Epithelial cell of esophagus (primary cell): Measurements from ENCODE around the gene CDH2.

Experiments used
- DNase-seq: peaks from one replicate; pipeline ENCODE4 v3.0.0; 2010; ENCODE audit warnings: low read depth
- H3K4me3 ChIP-seq: 2 replicates; pipeline ENCODE4 v1.5.1; 2011; ENCODE audit warnings: mild to moderate bottlenecking, low read length, control low read depth
- CTCF ChIP-seq: IDR thresholded peaks from 2 replicates; pipeline ENCODE4 v1.5.1; 2011; ENCODE audit warnings: low read depth, mild to moderate bottlenecking, low read length, control low read depth, inconsistent platforms; ENCODE audit not compliant: insufficient read depth; ENCODE audit errors: missing control alignments

The CDH2 gene

GRCh38 chr18:28050545-28050944, 126.4 kb downstream of the CDH2 start:
- no peak for DNase-seq
- TF ChIP-seq CTCF = no peak

GRCh38 chr18:28048612-28049011, 128.3 kb downstream of the CDH2 start:
- TF ChIP-seq CTCF = no peak
- DNase-seq = no peak
- H3K4me3 ChIP-seq = no peak overlapping the region

More at GRCh38 chr18:28050545-28050944, 126.4 kb downstream of the CDH2 start:
- no peak overlapping the region for H3K4me3 ChIP-seq

DNA sequence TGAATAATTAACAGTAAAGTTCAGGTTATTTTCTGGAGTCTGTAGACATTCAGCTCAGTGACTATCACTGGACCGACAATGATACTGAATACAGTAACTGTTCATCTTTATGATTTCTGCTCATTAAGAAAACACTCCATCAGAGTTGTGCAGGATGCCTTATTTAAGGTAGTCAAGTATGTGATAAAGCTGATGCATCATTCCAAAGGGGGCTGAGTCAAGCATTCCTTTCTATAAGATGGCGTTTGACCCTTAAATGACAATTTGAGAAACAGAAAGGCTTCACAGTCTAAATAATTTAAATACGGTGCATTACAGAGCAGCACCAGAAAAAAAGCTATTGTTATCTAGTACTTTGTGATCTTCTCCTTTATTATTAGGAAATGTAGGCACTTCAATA, 131.1 kb downstream of the CDH2 start:
- DNase-seq = no peak
- no peak for TF ChIP-seq CTCF
- no peak overlapping the region for H3K4me3 ChIP-seq

- no peak for TF ChIP-seq CTCF
- DNase-seq = peak; percentile 62
Observed at GRCh38 chr18:28045176-28045810, 131.6 kb downstream of the CDH2 start.

GRCh38 chr18:28044036-28044435, 132.9 kb downstream of the CDH2 start:
- no peak overlapping the region for H3K4me3 ChIP-seq
- no peak for TF ChIP-seq CTCF
- DNase-seq = no peak

More at GRCh38 chr18:28045176-28045810, 131.6 kb downstream of the CDH2 start:
- H3K4me3 ChIP-seq = no peak overlapping the region

- DNase-seq = no peak
- no peak overlapping the region for H3K4me3 ChIP-seq
- TF ChIP-seq CTCF = no peak
Observed at GRCh38 chr18:28043631-28044030, 133.3 kb downstream of the CDH2 start.

GRCh38 chr18:28041366-28041765, 135.6 kb downstream of the CDH2 start:
- H3K4me3 ChIP-seq = no peak overlapping the region
- DNase-seq = no peak
- no peak for TF ChIP-seq CTCF
